Measurements from ENCODE around the gene MAGI2. TPM values are rescaled to one million over a fixed set of nuclear protein-coding genes. Genes with fewer than 3 reads are reported as not detected.

MAGI2 gene
- total RNA-seq, 2 experiments from 2014 or later: 0.03 to 0.17 TPM

DNA sequence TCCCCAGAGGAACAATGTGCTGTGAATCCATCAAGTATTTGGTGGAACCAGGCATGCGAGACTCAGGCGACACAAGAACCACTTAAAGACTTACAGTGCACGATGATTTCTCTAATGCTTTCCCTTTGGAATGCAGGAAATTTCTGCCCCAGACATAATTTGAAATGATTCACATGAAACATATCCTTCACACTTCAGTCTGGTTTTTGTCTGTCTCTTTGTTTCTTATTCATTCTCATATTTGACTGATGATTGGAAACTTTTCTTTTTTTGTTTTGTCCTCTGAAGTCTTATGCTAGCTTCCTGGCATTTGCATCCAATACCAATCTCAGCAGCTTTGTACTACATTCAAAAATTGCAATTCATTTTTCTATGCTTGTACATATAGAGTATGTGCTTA lies 1152.1 kb downstream of the MAGI2 start:
- intact Hi-C loops (cut with micrococcal nuclease; ENCODE audit: unreplicated experiment): no loop called here
- CTCF ChIA-PET (ENCODE audit: unreplicated experiment): no interaction called here
- DNase-seq (ENCODE audit: low spot score): no peak

DNA sequence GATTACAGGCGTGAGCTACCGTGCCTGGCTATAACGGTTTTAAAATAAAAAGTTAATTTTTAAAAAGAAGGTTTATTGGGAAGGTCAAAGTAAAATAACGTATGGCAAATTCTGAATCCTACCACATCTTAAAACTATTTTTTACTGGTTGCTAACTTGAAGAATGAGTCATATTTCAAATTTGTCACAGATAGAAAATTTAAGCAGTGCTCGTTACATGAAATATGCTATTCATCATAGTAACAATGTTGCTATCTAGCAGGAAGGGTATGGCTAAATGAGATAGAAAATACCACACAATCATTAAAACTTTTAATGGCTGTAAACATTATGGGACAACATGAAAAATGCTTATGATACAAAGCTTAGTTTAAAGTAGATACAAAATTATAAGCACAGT lies 1154.4 kb downstream of the MAGI2 start:
- peaks cover 7% of the 10 kb centered on the region; the same call in 1 of the 2 replicates for H3K9me3 ChIP-seq (ENCODE audit: low read length)
- no peaks in the 10 kb centered on the region for H3K79me2 ChIP-seq (ENCODE audit: insufficient read depth, low read depth, low read length)
- H3K4me1 ChIP-seq (ENCODE audit: insufficient read depth, low read length, poor library complexity, severe bottlenecking): peaks cover 17% of the 10 kb centered on the region
- intact Hi-C loops (cut with micrococcal nuclease; ENCODE audit: unreplicated experiment): no loop called here
- H3K4me2 ChIP-seq (ENCODE audit: low read length): no peak overlapping the region
- no peak overlapping the region for H3K27ac ChIP-seq (ENCODE audit: low read depth, low read length, poor library complexity, severe bottlenecking)
- BruUV-seq (replicated peaks): no TSS peak
- H3K4me3 ChIP-seq (ENCODE audit: low read depth, low read length, poor library complexity, severe bottlenecking): no peak overlapping the region
- CTCF ChIA-PET (ENCODE audit: unreplicated experiment): no interaction called here
- H3K36me3 ChIP-seq (ENCODE audit: insufficient read depth, low read length): no peaks in the 10 kb centered on the region; the same call in 1 of the 2 replicates
- no peak for TF ChIP-seq EZH2phosphoT487 (IDR thresholded peaks at IDR 0.05; ENCODE audit: borderline replicate concordance, low read depth, low read length)
- TF ChIP-seq, protein P1, sequence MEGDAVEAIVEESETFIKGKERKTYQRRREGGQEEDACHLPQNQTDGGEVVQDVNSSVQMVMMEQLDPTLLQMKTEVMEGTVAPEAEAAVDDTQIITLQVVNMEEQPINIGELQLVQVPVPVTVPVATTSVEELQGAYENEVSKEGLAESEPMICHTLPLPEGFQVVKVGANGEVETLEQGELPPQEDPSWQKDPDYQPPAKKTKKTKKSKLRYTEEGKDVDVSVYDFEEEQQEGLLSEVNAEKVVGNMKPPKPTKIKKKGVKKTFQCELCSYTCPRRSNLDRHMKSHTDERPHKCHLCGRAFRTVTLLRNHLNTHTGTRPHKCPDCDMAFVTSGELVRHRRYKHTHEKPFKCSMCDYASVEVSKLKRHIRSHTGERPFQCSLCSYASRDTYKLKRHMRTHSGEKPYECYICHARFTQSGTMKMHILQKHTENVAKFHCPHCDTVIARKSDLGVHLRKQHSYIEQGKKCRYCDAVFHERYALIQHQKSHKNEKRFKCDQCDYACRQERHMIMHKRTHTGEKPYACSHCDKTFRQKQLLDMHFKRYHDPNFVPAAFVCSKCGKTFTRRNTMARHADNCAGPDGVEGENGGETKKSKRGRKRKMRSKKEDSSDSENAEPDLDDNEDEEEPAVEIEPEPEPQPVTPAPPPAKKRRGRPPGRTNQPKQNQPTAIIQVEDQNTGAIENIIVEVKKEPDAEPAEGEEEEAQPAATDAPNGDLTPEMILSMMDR (conservative IDR thresholded peaks at IDR 0.05; ENCODE audit: low read length): no peak
- no peak for DNase-seq (ENCODE audit: low spot score)
- no peak overlapping the region for H2AFZ ChIP-seq (ENCODE audit: low read length)
- POLR2A ChIA-PET: interaction anchor here (0.5 to 1.5 kb wide), 3 partner anchors 12 to 59 kb away, joined by 3 to 5 read pairs (median 5); no protein-coding TSS in a partner anchor
- no peaks in the 10 kb centered on the region for H3K9me2 ChIP-seq (ENCODE audit: insufficient read depth, low read length)
- no peaks in the 10 kb centered on the region for H4K20me1 ChIP-seq (ENCODE audit: insufficient read depth, low read length)

More for the DNA sequence above, 1152.1 kb downstream of the MAGI2 start:
- Histone ChIP-seq H3K4me1 (ENCODE audit: insufficient read depth, low read length, poor library complexity, severe bottlenecking) (peaks cover 34% of the 10 kb centered on the region), H3K79me2 (ENCODE audit: insufficient read depth, low read depth, low read length) (no peaks in the 10 kb centered on the region), H3K9me2 (ENCODE audit: insufficient read depth, low read length) (no peaks in the 10 kb centered on the region), H3K4me3 (ENCODE audit: low read depth, low read length, poor library complexity, severe bottlenecking) (no peak overlapping the region), H3K27ac (ENCODE audit: low read depth, low read length, poor library complexity, severe bottlenecking) (no peak overlapping the region), H3K9me3 (ENCODE audit: low read length) (peaks cover 5% of the 10 kb centered on the region; the same call in 1 of the 2 replicates), H3K36me3 (ENCODE audit: insufficient read depth, low read length) (no peaks in the 10 kb centered on the region), H4K20me1 (ENCODE audit: insufficient read depth, low read length) (no peaks in the 10 kb centered on the region), H3K4me2 (ENCODE audit: low read length) (no peak overlapping the region), H2AFZ (ENCODE audit: low read length) (peak overlapping the region; percentile 21; the same call in 1 of the 2 replicates)
- POLR2A ChIA-PET: interaction anchor here (0.6 to 0.7 kb wide), 2 partner anchors 12 to 39 kb away, joined by 3 read pairs; no protein-coding TSS in a partner anchor
- BruUV-seq (replicated peaks): no TSS peak
- TF ChIP-seq, protein P1 (conservative IDR thresholded peaks at IDR 0.05; ENCODE audit: low read length): no peak
- no peak for TF ChIP-seq EZH2phosphoT487 (IDR thresholded peaks at IDR 0.05; ENCODE audit: borderline replicate concordance, low read depth, low read length)

DNA sequence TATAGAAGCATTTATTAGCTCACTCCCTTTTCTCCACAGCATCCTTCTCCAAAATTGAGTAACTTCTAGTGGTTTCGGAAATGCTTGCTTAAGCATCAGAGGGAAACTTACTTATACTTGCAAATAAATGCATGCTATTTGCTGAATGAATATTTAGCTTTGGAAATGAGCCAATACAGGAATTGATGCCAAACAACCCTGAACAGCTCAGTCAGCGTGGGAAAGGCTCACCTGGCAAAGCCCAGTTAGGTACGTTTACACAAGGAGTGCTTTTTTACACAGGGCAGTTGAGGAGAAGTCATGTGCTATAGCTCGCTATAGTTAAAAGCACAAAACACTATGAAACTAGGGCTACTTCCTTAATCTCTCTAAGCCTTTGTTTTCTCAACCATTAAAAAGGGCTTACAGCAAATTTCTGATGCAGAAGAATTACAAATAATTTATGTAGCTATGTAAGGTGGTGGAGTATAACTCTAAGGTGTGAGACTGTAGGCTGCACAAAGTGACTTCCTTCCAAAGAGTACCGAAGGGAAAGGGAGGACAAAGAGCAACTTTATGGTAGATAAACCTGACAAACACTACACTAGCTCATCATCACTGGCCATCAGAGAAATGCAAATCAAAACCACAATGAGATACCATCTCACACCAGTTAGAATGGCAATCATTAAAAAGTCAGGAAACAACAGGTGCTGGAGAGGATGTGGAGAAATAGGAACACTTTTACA lies 1156.7 kb downstream of the MAGI2 start:
- H3K4me1 ChIP-seq (ENCODE audit: insufficient read depth, low read length, poor library complexity, severe bottlenecking): peaks cover 13% of the 10 kb centered on the region
- ChIA-PET CTCF (ENCODE audit: unreplicated experiment) (no interaction called here), POLR2A (interaction anchor here (1.1 kb wide), 1 partner anchor 14 kb away, joined by 5 read pairs; no protein-coding TSS in a partner anchor)
- peaks cover 7% of the 10 kb centered on the region; the same call in 1 of the 2 replicates for H3K9me3 ChIP-seq (ENCODE audit: low read length)
- BruUV-seq (replicated peaks): no TSS peak
- DNase-seq (ENCODE audit: low spot score): peak; percentile 50
- H2AFZ ChIP-seq (ENCODE audit: low read length): peak overlapping the region; percentile 76
- H4K20me1 ChIP-seq (ENCODE audit: insufficient read depth, low read length): no peaks in the 10 kb centered on the region
- no peaks in the 10 kb centered on the region for H3K9me2 ChIP-seq (ENCODE audit: insufficient read depth, low read length)
- H3K79me2 ChIP-seq (ENCODE audit: insufficient read depth, low read depth, low read length): no peaks in the 10 kb centered on the region
- peak overlapping the region; percentile 14 for H3K4me3 ChIP-seq (ENCODE audit: low read depth, low read length, poor library complexity, severe bottlenecking)
- H3K27ac ChIP-seq (ENCODE audit: low read depth, low read length, poor library complexity, severe bottlenecking): peak overlapping the region; percentile 57
- intact Hi-C loops (cut with micrococcal nuclease; ENCODE audit: unreplicated experiment): no loop called here
- H3K4me2 ChIP-seq (ENCODE audit: low read length): peak overlapping the region; percentile 40
- no peaks in the 10 kb centered on the region; the same call in 1 of the 2 replicates for H3K36me3 ChIP-seq (ENCODE audit: insufficient read depth, low read length)
- TF ChIP-seq EZH2phosphoT487 (IDR thresholded peaks at IDR 0.05; ENCODE audit: borderline replicate concordance, low read depth, low read length): no peak
- TF ChIP-seq, protein P1 (conservative IDR thresholded peaks at IDR 0.05; ENCODE audit: low read length): no peak
